Transverse colon (tissue), 4 donors: Measurements from ENCODE around the gene NOXO1. TPM values are rescaled to one million over a fixed set of nuclear protein-coding genes. Genes with fewer than 3 reads are reported as not detected.
A peak's percentile ranks its signal among the peaks of the same experiment; 100 is the strongest.

ENCODE experiments used
- DNase-seq: peaks from one replicate; pipeline ENCODE4 v3.0.0-alpha.2; 2019
- H3K27ac ChIP-seq, 4 donors: fragments of 200-600 bp; sonication (generic); 2 replicates each; pipeline ENCODE4 v1.5.1; 2016 to 2018; ENCODE audit warnings: inconsistent platforms in 4 of 4
- H3K27me3 ChIP-seq: fragments of 200-600 bp; sonication (generic); 2 replicates; pipeline ENCODE4 v1.5.1; 2017; ENCODE audit warnings: inconsistent platforms
- H3K36me3 ChIP-seq, 4 donors: fragments of 200-600 bp; sonication (generic); 2 replicates each; pipeline ENCODE4 v1.5.1; 2017 to 2019; ENCODE audit warnings: inconsistent platforms in 4 of 4
- H3K4me1 ChIP-seq, 4 donors: fragments of 200-600 bp; sonication (generic); 2 replicates each; pipeline ENCODE4 v1.5.1; 2017 to 2020; ENCODE audit warnings: inconsistent platforms in 4 of 4
- H3K4me3 ChIP-seq, 4 donors: fragments of 200-600 bp; sonication (generic); 1 replicate in 1 of 4; 2 replicates in 3 of 4; pipeline versions ENCODE4 v1.5.1 to v1.6.1; 2017 to 2019; ENCODE audit warnings: inconsistent platforms in 4 of 4
- H3K9me3 ChIP-seq, 2 donors: fragments of 200-600 bp; sonication (generic); 2 replicates each; pipeline ENCODE4 v1.5.1; 2017 to 2019; ENCODE audit warnings: inconsistent platforms in 2 of 2
- CTCF ChIP-seq, 5 experiments: fragments of 200-600 bp in 3 of 5; fragments of 450-650 bp in 2 of 5; sonication (generic) in 3 of 5; IDR thresholded peaks; 1 replicate in 2 of 5; 2 replicates in 3 of 5; pipeline ENCODE4 v1.5.1; 2016 to 2017; ENCODE audit warnings: antibody characterized with exemption in 5 of 5, inconsistent platforms in 3 of 5, mild to moderate bottlenecking in 2 of 5, moderate library complexity in 1 of 5
- EP300 ChIP-seq: sonication (generic); formaldehyde crosslinking; IDR thresholded peaks from one replicate; pipeline ENCODE4 v1.6.1; 2017; ENCODE audit warnings: antibody characterized with exemption, low read depth
- POLR2A ChIP-seq: fragments of 450-650 bp; IDR thresholded peaks from one replicate; pipeline ENCODE4 v1.6.1; 2016; ENCODE audit warnings: antibody characterized with exemption, mild to moderate bottlenecking, moderate library complexity
- POLR2AphosphoS5 ChIP-seq, 3 donors: sonication (generic); formaldehyde crosslinking; IDR thresholded peaks; one replicate each; pipeline ENCODE4 v1.6.1; 2016; ENCODE audit warnings: antibody characterized with exemption in 3 of 3
- WGBS, 2 donors: methylation state at CpG; one replicate each; pipeline ENCODE4 v1.1.5; 2018; ENCODE audit warnings: low coverage in 1 of 2; 5-methylcytosine and 5-hydroxymethylcytosine counted together
- in situ Hi-C, 4 donors: fragments of 200-750 bp; cut with MboI; loops; one replicate each; pipeline versions ENCODE4 v1.15.0 to v1.15.1; 2017; ENCODE audit warnings: low sequenced_read_pairs in 3 of 4, low pct_ligation_motif_present in 1 of 4, low pct_unique_long_range_greater_than_20kb in 1 of 4
- intact Hi-C: fragments of 100-400 bp; cut with DNase I; formaldehyde crosslinking; loops from one replicate; pipeline ENCODE4 v1.15.1; 2023; ENCODE audit warnings: low total_unique reads
- small RNA-seq, 4 donors: library from RNA; depleted of rRNA; stranded (forward); fragments of <200 nt; gene quantifications; one replicate each; pipeline ENCODE3, GENCODE V24; 2016
- total RNA-seq, 4 donors: library from RNA; depleted of rRNA; stranded (reverse); fragments of >200 nt; gene quantifications; one replicate each; pipeline ENCODE4 v1.1.0, GENCODE V29; 2016

Gene NOXO1
- total RNA-seq, 4 donors from 2014 or later = 4.2 to 29.8 (median 19.4) TPM

DNA sequence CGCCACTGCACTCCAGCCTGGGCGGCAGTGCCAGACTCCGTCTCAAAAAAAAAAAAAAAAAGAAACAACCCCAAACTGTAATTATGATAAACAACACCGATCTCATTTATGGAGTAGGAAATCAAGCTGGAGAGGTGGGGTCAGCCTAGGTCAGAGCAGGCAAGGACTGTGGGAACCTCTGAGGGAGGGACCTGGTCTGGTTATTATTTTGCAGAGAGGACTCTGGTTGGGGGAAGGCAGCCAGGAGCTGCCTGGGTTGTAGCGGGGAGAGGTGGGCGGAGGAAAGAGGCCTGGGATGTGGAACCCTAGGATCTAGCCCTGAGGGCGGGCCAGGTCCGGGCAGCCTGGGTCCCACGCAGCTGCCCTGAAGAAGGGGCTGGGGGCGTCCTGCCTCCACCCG, 52.2 kb downstream of the NOXO1 start:
- intact Hi-C loops = loop anchor here (1.0 kb wide), 1 partner anchor 66 kb away; no protein-coding TSS in a partner anchor
- Histone ChIP-seq H3K36me3 (no peaks in the 10 kb centered on the region), H3K27me3 (peaks cover 3% of the 10 kb centered on the region), H3K27ac (peak overlapping the region; percentile 85 to 92 (median 88)), H3K4me1 (peaks cover 4 to 15% (median 9%) of the 10 kb centered on the region in 4 donors), H3K4me3 (peak overlapping the region; percentile 37 to 77 (median 52)), H3K9me3 (no peaks in the 10 kb centered on the region)
- 8% methylated on average over 11 of the region's 11 CpGs; no CpG with 5 or more reads in 1 of the 2 donors for WGBS, 2 donors
- in situ Hi-C loops = no loop called here
- no peak for DNase-seq
- no peak for TF ChIP-seq CTCF (IDR thresholded peaks at IDR 0.05)
- TF ChIP-seq POLR2A = no peak
- no peak for TF ChIP-seq EP300
- TF ChIP-seq POLR2AphosphoS5 (IDR thresholded peaks at IDR 0.05) = no peak

Small RNA genes lying within 50 kb of the gene (small RNA-seq; reads per million reads assigned to genes)
- gene AC005363.2 = 0 to 0.28 (median 0.12) reads per million in 4 donors
- 0 reads per million in 4 donors for gene RN7SL219P
- 0 reads per million in 4 donors for gene SNORA10
- gene SNORA64 = 0 reads per million in 4 donors

Other genes starting within 250 kb of the NOXO1 start
- 100 to 1,000 TPM; 116 to 286 (median 132) TPM for gene NME3, start 209.9 kb downstream of the NOXO1 start, total RNA-seq
- 100 to 1,000 TPM in 1 of 4 donors, 10 to 100 TPM in 3; 23.6 to 173 (median 45.4) TPM for gene EME2, start 208.7 kb downstream of the NOXO1 start, total RNA-seq
- gene MRPS34, start 208.3 kb downstream of the NOXO1 start, total RNA-seq = 100 to 1,000 TPM; 102 to 253 (median 121) TPM
- gene SPSB3, start 198.9 kb downstream of the NOXO1 start, total RNA-seq = 100 to 1,000 TPM; 101 to 289 (median 125) TPM
- gene NUBP2, start 198.5 kb downstream of the NOXO1 start, total RNA-seq = 100 to 1,000 TPM in 1 of 4 donors, 10 to 100 TPM in 3; 15.3 to 165 (median 59.6) TPM
- gene IGFALS, start 187.8 kb downstream of the NOXO1 start, total RNA-seq = 10 to 100 TPM in 1 of 4 donors, under 1 TPM in 2, not detected in 1; 0.27 to 10.8 (median 0.48) TPM
- gene HAGH, start 154.6 kb downstream of the NOXO1 start, total RNA-seq = 100 to 1,000 TPM in 2 of 4 donors, 10 to 100 TPM in 2; 40.6 to 403 (median 121) TPM
- 100 to 1,000 TPM in 2 of 4 donors, 10 to 100 TPM in 2; 88.0 to 149 (median 104) TPM for gene FAHD1, start 154.3 kb downstream of the NOXO1 start, total RNA-seq
- gene MEIOB, start 109.3 kb downstream of the NOXO1 start, total RNA-seq = not detected
- gene HS3ST6, start 63.1 kb downstream of the NOXO1 start, total RNA-seq = 1 to 10 TPM in 2 of 4 donors, under 1 TPM in 1, not detected in 1; 1.00 to 4.4 (median 1.1) TPM
- gene MSRB1, start 38.3 kb downstream of the NOXO1 start, total RNA-seq = 10 to 100 TPM; 13.9 to 56.5 (median 29.3) TPM
- gene RPL3L, start 26.8 kb downstream of the NOXO1 start, total RNA-seq = under 1 TPM in 1 of 4 donors, not detected in 3; 0.55 TPM
- 100 to 1,000 TPM; 137 to 496 (median 250) TPM for gene NDUFB10, start 21.9 kb downstream of the NOXO1 start, total RNA-seq
- gene RPS2, start 16.6 kb downstream of the NOXO1 start, total RNA-seq = 1,000 to 10,000 TPM in 3 of 4 donors, 100 to 1,000 TPM in 1; 896 to 2,085 (median 1,613) TPM
- gene RNF151, start 14.6 kb downstream of the NOXO1 start, total RNA-seq = not detected
- 10 to 100 TPM; 23.2 to 31.0 (median 28.2) TPM for gene TBL3, start 9.4 kb downstream of the NOXO1 start, total RNA-seq
- gene GFER, start 2.7 kb upstream of the NOXO1 start, total RNA-seq = 100 to 1,000 TPM in 1 of 4 donors, 10 to 100 TPM in 3; 29.9 to 117 (median 64.3) TPM
- 1 to 10 TPM in 3 of 4 donors, not detected in 1; 2.7 to 4.8 (median 2.9) TPM for gene SYNGR3, start 8.5 kb upstream of the NOXO1 start, total RNA-seq
- gene ZNF598, start 28.4 kb upstream of the NOXO1 start, total RNA-seq = 100 to 1,000 TPM in 1 of 4 donors, 10 to 100 TPM in 3; 28.3 to 145 (median 42.0) TPM
- under 1 TPM in 1 of 4 donors, not detected in 3; 0.41 TPM for gene NPW, start 38.3 kb upstream of the NOXO1 start, total RNA-seq
- gene NHERF2, start 45.4 kb upstream of the NOXO1 start, total RNA-seq = 10 to 100 TPM in 3 of 4 donors, 1 to 10 TPM in 1; 3.7 to 61.9 (median 29.8) TPM
- 10 to 100 TPM; 12.7 to 32.9 (median 23.2) TPM for gene NTHL1, start 66.4 kb upstream of the NOXO1 start, total RNA-seq
- gene TSC2, start 66.5 kb upstream of the NOXO1 start, total RNA-seq = 100 to 1,000 TPM in 2 of 4 donors, 10 to 100 TPM in 2; 88.3 to 206 (median 127) TPM
- gene PKD1, start 154.4 kb upstream of the NOXO1 start, total RNA-seq = 1,000 to 10,000 TPM in 1 of 4 donors, 100 to 1,000 TPM in 3; 131 to 1,015 (median 289) TPM
- gene RAB26, start 167.2 kb upstream of the NOXO1 start, total RNA-seq = 10 to 100 TPM in 3 of 4 donors, 1 to 10 TPM in 1; 8.3 to 28.4 (median 14.2) TPM
- 10 to 100 TPM; 43.4 to 80.4 (median 63.0) TPM for gene TRAF7, start 174.3 kb upstream of the NOXO1 start, total RNA-seq
- under 1 TPM in 2 of 4 donors, not detected in 2; under 0.01 to 0.14 TPM for gene CASKIN1, start 215.1 kb upstream of the NOXO1 start, total RNA-seq
- gene MLST8, start 224.0 kb upstream of the NOXO1 start, total RNA-seq = 10 to 100 TPM; 50.8 to 81.8 (median 73.1) TPM
- gene BRICD5, start 229.4 kb upstream of the NOXO1 start, total RNA-seq = 10 to 100 TPM in 2 of 4 donors, 1 to 10 TPM in 2; 5.7 to 29.9 (median 11.7) TPM
- gene PGP, start 233.4 kb upstream of the NOXO1 start, total RNA-seq = 10 to 100 TPM; 18.0 to 49.0 (median 29.5) TPM
- gene E4F1, start 242.1 kb upstream of the NOXO1 start, total RNA-seq = 100 to 1,000 TPM in 1 of 4 donors, 10 to 100 TPM in 3; 36.5 to 124 (median 53.6) TPM